T-helper 22 cell (primary cell): ENCODE measurements around the gene DIRAS3.
"Not testable (repeated sequence)": the region's sequence is repeated elsewhere in the genome, so short reads cannot be mapped to it uniquely, and the experiment has no call there.

Source experiments
- DNase-seq: peaks from one replicate; pipeline ENCODE4 v3.0.0-alpha.2; 2020; ENCODE audit warnings: low read depth

The DIRAS3 gene

GRCh38 chr1:68024635-68025338 lies 25.6 kb downstream of the DIRAS3 start:
- no peak for DNase-seq

GRCh38 chr1:68016381-68016780 lies 34.0 kb downstream of the DIRAS3 start:
- no peak for DNase-seq

- DNase-seq, result no peak
These were observed 34.5 kb downstream of the DIRAS3 start for GRCh38 chr1:68015971-68016370.

- DNase-seq, result no peak
These were observed 35.1 kb downstream of the DIRAS3 start for GRCh38 chr1:68015369-68015768.

- no peak for DNase-seq
These were observed 37.1 kb downstream of the DIRAS3 start for GRCh38 chr1:68013351-68013750.

GRCh38 chr1:68011657-68012375 lies 38.6 kb downstream of the DIRAS3 start:
- DNase-seq, result no peak

GRCh38 chr1:68010543-68010942 lies 39.9 kb downstream of the DIRAS3 start:
- no peak for DNase-seq

- no peak for DNase-seq
These were observed 40.3 kb downstream of the DIRAS3 start for GRCh38 chr1:68010090-68010489.

- not testable (repeated sequence) for DNase-seq
These were observed 46.8 kb downstream of the DIRAS3 start for GRCh38 chr1:68003626-68004025.

- DNase-seq, result no peak
These were observed 50.2 kb downstream of the DIRAS3 start for GRCh38 chr1:68000191-68000590.

- DNase-seq, result no peak
These were observed 52.7 kb downstream of the DIRAS3 start for GRCh38 chr1:67997746-67998145.
